Endothelial cell of umbilical vein (primary cell): Measurements from ENCODE around the gene APBB2.

Experiments
- CTCF ChIP-seq, 2 donors: IDR thresholded peaks; 1 replicate in 1 of 2; 2 replicates in 1 of 2; pipeline ENCODE4 v1.5.1; 2011; ENCODE audit warnings: low read length in 2 of 2, mild to moderate bottlenecking in 2 of 2, moderate library complexity in 2 of 2, control low read depth in 1 of 2, inconsistent platforms in 1 of 2, low read depth in 1 of 2; ENCODE audit not compliant: insufficient read depth in 1 of 2; ENCODE audit errors: extremely low read depth in 1 of 2
- EZH2 ChIP-seq: IDR thresholded peaks from 2 replicates; pipeline ENCODE4 v1.6.1; 2012; ENCODE audit warnings: borderline replicate concordance, low read depth, mild to moderate bottlenecking, moderate library complexity, low read length, inconsistent platforms; ENCODE audit not compliant: severe bottlenecking
- FOS ChIP-seq: IDR thresholded peaks from 2 replicates; pipeline ENCODE4 v1.6.1; 2011; ENCODE audit warnings: mild to moderate bottlenecking, low read length, moderate library complexity, borderline replicate concordance; ENCODE audit not compliant: insufficient read depth
- JUN ChIP-seq: IDR thresholded peaks from 2 replicates; pipeline ENCODE4 v1.6.1; 2011; ENCODE audit warnings: borderline replicate concordance, low read depth; ENCODE audit not compliant: insufficient read length, insufficient read depth
- POLR2A ChIP-seq: IDR thresholded peaks from 2 replicates; pipeline ENCODE4 v1.6.1; 2012; ENCODE audit warnings: low read depth, mild to moderate bottlenecking, control low read depth, low read length
- POLR2AphosphoS5 ChIP-seq: IDR thresholded peaks from 2 replicates; pipeline ENCODE4 v1.6.1; 2012; ENCODE audit warnings: low read depth, mild to moderate bottlenecking, control low read depth, low read length, moderate library complexity; ENCODE audit not compliant: insufficient read depth

GRCh38 chr4:40874901-40875300, 339.4 kb downstream of the APBB2 start:
- TF ChIP-seq CTCF (IDR thresholded peaks at IDR 0.05; ENCODE audit: extremely low read depth in 1 of 2, insufficient read depth in 1 of 2, low read depth in 1 of 2, low read length in 2 of 2) (no peak), FOS (no peak), POLR2A (no peak), EZH2 (no peak), POLR2AphosphoS5 (no peak), JUN (no peak)
